DND-41 (cell line): ENCODE results near the gene COL6A2.

Experiments
- CTCF ChIP-seq: IDR thresholded peaks from 2 replicates; pipeline ENCODE4 v1.5.1; 2012; ENCODE audit warnings: borderline replicate concordance, low read length, moderate library complexity, mild to moderate bottlenecking; ENCODE audit not compliant: poor library complexity, severe bottlenecking; ENCODE audit errors: extremely low read depth
- EZH2 ChIP-seq: IDR thresholded peaks from 3 replicates; pipeline ENCODE4 v1.6.1; 2012; ENCODE audit warnings: borderline replicate concordance, low read depth, mild to moderate bottlenecking, moderate library complexity, low read length, inconsistent platforms; ENCODE audit not compliant: severe bottlenecking

GRCh38 chr21:46149205-46149901 lies 51.4 kb downstream of the COL6A2 start:
- TF ChIP-seq CTCF (no peak), EZH2 (no peak)
